GM19463 (cell line): ENCODE results near the gene CD82.
A peak's percentile ranks its signal among the peaks of the same experiment; 100 is the strongest.
"Not testable (repeated sequence)": the region's sequence is repeated elsewhere in the genome, so short reads cannot be mapped to it uniquely, and the experiment has no call there.

Source experiments
- ATAC-seq: cut with Tn5 transposase; IDR thresholded peaks from one replicate; pipeline ENCODE4 v1.9.1; 2021; ENCODE audit warnings: mild to moderate bottlenecking, moderate library complexity; ENCODE audit not compliant: unreplicated experiment

The CD82 gene

DNA sequence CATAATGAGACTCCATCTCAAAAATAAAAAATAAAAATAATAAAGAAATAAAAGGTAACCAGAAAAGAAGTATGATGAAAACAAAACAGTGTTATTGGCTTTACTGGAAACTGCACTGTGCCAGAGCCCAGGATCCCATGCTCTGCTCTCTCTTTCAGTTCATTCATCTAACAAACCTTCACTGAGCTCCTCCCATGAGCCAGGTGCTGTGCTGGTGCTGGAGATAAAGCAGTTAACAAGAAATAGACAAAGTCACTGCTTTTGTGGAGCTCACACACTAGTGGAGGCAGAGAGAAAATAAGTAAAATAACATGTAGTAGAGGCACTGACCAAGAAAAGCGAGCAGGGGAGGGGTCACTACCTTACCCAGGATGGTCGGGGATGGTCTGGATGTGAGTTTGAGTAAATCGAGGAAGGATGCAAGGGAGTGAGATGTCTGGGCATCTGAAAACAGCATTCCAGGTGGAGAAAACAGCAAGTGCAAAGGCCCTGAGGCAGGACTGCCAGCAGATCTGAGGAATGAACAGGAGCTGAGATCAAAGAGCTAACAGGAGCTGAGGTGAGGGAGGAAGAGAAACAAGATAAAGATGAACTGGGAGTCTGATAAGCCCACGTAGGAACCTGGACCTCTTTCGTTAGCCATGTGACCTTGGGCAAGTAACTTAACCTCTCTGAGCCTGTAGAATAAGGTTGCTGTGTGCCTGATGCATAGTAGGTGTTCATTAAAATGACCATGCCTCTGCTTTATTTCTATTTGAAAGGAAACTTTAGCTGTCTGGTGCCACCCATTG lies 31.3 kb upstream of the CD82 start:
- ATAC-seq, result no peak

DNA sequence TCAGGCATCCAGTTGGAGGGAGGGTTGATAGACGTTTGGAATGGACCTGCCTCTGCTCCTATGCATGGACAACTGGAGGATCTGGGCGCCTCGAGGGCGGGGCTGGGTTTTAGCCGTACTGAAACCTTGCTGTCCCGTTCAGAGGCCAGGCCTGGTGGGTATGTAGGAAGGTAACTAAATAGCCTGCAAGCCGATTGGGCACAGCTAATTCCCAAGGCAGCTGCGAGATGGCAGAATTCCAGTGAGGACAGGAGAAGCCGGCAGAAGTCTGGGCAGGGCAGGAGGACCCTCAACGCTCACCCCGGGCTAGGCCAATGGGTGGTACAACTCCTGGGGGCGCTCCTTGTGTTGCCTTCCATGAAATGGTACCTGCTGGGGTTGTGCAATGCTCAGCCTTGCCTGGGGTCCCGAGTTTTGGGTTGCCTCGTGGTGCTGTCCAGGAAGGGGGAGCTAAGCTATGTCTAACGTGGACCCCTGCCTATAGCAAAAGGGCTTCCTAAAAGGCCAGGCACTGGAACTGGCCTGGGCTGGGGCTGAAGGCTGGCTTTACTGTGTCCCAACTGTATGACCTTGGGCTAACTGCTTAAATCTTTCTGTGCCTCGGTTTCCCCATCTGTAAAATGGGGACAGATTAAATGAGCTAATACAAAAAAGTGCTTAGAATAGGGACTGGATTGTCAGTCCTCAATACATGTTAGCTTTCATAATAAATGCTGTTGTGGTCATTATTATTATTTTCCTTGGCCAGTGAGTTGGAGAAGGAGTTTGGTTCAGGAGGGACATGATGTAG lies 30.1 kb upstream of the CD82 start:
- ATAC-seq, result no peak

DNA sequence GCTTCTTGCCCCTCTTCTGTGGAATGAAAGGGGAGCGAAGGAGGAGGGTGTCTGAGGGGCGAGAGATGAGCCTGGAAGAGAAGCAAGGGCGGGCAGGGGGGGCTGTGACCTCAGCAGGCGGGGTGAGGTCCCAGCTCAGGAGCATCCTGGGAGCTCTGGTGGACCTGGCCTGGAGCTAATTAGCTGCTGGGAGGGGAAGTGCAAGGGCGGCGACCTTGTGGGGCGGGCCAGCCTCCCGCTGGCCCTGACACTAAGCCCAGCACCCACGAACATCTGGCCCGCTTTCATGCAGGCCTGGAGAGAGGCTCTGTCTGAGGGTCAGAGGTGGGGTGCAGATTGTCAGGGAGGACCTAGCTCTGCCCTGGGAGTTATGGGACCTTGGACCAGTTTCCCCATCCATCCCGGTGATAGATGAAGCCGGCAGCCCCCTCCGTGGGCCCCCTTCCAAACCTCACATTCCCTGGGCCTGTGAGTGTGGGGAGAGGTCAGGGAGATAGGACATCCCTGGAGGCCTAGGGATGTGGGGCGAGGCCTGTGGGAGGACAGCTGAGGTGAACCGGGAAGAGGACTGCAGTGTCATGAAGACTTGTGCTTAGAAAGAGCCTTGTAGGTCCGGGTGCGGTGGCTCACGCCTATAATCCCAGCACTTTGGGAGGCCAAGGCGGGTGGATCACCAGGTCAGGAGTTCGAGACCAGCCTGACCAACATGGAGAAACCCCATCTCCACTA lies 28.5 kb upstream of the CD82 start:
- no peak for ATAC-seq

DNA sequence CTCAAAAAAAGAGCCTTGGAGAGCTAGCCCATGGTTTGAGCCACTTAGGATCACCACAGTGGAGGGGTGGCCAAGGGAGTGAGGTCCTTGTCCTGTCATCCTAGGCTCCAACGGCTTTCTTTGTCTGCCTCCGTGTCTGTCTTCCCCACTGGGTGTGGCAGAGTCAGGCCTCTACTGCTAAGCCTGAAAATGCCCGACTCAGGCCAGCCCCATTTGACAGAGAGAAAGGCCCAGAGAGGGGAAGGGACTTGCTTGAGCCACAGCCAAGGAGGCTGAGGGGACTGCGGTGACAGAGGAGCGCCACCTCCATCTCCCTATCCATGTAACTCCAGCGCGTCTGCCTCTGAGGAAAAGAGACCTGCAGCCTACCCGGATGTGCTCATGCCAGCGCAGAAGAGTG lies 27.8 kb upstream of the CD82 start:
- no peak for ATAC-seq

DNA sequence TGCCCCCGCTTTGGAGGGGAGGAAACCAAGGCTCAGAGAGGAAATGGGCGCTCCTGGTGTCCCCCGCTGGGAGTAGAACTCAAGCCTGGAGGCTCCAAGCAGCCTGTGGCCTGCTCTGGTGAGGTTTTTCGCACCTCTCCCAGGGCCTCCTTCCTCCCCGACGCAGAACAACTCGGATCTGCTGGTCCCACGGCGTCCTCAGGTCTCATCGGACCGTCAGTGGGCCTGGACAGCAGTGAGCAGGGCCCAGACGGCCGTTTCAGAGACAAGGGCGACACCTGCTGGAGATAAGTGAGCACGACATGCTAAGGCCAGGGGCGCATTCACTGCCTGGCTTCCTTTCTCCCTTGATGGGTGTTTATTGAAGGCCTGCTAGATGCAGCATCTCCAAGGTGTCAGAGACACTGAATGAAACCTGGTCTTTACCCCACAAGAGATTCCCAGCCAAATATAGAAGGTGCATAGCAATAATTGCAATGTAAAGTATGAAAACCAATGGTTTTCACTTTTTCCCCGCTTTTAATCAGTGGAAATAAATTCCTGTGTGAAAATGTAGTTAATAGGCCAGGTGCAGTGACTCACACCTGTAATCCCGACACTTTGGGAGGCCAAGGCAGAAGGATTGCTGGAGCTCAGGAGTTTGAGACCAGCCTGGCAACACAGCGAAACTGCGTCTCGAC lies 26.9 kb upstream of the CD82 start:
- ATAC-seq, result peak; percentile 92

DNA sequence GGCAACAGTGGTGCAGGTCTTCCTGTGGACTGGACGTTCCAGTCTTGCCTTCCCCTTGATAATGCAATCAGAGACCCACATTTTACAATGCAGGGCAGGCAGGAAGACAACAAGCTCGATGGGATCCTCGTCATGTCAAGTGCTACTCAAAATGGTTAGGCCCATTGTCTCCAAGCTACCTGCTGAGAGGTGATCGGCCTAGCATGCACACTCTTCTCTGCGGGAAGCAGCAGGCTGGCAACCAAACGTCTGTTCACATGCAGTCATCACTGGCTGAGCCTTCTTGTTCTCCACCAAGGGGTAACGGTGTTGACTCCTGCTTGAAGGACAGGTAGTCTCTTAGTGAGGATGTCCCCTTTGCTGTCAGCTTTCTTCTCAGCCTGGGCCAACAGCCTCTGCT lies 25.5 kb upstream of the CD82 start:
- ATAC-seq, result no peak

DNA sequence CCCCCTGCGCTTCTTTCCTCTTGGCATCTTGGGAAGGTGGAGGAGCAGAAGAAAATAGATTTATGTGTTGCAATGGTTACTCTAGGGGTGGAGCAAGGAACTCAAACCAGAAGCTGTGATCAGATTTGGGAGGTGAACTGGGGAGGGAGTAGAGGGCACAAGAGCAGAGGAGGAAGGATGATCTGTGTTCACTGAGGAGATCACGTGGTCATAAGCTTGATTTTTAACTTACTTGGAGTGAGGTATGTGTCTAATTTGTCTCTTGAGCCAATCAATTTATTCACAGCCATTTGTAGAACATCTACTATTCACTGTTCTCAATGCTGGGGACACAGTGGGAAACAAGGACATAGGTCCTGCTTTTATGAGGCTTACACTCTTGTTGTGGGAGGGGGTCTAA lies 24.8 kb upstream of the CD82 start:
- ATAC-seq, result no peak

DNA sequence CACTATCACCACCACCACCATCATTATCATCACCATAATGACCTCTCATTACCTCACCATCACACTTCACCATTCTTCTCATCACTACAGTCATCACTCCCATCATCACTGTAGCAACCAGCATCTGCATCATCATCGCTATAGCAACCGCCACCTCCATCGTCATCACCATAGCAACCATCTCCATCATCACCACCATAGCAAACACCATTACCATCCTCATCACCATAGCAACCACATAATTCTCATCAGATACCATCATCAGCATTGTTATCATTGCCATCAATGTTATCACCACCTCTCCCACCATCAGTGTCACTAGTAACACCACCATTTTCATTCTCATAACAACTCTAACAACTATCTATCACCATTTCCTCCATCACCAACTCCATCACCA lies 23.1 kb upstream of the CD82 start:
- ATAC-seq, result no peak

DNA sequence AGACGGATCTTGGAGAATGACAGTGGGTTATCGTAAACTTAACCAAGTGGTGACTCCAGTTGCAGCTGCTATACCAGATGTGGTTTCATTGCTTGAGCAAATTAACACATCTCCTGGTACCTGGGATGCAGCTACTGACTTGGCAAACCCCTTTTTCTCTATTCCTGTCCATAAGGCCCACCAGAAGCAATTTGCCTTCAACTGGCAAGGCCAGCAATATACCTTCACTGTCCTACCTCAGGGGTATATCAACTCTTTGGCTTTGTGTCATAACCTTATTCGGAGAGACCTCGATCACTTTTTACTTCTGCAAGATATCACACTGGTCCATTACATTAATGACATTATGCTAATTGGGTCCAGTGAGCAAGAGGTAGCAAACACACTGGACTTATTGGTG lies 18.5 kb upstream of the CD82 start:
- ATAC-seq, result not testable (repeated sequence)

DNA sequence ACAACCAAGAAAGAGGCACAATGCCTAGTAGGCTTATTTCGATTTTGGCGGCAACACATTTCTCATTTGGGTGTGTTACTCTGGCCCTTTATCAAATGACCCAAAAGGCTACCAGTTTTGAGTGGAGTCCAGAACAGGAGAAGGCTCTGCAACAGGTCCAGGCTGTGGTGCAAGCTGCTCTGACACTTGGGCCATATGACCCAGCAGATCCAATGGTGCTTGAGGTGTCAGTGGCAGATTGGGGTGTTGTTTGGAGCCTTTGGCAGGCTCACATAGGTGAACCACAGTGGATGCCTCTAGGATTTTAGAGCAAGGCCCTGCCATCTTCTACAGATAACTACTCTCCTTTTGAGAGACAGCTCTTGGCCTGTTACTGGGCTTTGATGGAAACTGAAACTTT lies 17.9 kb upstream of the CD82 start:
- ATAC-seq, result not testable (repeated sequence)

DNA sequence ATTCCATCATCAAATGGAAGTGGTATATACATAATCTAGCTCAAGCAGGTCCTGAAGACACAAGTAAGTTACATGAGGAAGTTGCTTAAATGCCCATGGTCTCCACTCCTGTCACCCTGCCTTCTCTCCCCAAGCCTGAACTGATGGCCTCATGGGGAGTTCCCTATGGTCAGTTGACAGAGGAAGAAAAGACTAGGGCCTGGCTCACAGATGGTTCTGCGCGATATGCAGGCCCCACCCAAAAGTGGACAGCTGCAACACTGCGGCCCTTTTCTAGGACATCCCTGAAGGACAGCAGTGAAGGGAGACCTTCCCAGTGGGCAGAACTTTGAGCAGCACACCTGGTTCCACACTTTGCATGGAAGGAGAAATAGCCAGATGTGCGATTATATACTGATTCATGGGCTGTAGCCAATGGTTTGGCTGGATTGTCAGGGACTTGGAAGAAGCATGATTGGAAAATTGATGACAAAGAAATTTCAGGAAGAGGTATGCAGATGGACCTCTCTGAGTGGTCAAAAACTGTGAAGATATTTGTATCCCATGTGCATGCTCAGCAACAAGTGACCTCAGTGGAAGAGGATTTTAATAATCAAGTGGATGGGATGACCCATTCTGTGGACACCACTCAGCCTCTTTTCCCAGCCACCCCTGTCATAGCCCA lies 17.3 kb upstream of the CD82 start:
- ATAC-seq, result no peak

DNA sequence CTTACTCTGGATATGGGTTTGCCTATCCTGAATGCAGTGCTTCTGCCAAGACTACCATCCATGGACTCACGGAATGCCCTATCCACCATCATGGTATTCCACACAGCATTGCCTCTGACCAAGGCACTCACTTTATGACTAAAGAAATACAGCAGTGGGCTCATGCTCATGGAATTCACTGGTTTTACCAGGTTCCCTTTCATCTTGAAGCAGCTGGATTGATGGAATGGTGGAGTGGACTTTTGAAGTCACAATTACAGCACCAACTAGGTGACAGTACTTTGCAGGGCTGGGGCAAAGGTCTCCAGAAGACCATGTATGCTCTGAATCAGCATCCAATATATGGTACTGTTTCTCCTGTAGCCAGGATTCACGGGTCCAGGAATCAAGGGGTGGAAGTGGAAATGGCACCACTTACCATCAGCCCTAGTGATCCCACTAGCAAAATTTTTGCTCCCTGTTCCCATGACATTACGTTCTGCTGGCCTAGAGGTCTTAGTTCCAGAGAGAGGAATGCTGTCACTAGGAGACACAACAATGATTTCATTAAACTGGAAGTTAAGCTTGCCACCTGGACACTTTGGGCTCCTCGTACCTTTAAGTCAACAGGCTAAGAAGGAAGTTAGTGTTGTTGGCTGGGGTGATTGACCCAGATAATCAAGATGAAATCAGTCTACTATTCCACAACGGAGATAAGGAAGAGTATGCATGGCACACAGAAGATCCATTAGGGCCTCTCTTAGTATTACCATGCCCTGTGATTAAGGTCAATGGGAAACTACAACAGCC lies 16.3 kb upstream of the CD82 start:
- ATAC-seq, result not testable (repeated sequence)

DNA sequence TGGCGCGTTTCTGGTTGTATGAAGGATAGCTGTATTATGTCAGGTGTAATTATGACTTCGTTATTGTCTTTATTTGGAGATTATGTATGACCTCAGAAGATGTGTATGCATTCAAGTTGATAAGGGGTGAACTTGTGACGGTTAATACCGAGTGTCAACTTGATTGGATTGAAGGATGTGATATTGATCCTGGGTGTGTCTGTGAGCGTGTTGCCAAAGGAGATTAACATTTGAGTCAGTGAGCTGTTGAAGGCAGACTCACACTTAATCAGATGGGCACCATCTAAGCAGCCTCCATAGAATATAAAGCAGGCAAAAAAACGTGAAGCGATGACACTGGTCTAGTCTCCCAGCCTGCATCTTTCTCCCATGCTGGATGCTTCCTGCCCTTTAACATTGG lies 15.3 kb upstream of the CD82 start:
- ATAC-seq, result no peak

DNA sequence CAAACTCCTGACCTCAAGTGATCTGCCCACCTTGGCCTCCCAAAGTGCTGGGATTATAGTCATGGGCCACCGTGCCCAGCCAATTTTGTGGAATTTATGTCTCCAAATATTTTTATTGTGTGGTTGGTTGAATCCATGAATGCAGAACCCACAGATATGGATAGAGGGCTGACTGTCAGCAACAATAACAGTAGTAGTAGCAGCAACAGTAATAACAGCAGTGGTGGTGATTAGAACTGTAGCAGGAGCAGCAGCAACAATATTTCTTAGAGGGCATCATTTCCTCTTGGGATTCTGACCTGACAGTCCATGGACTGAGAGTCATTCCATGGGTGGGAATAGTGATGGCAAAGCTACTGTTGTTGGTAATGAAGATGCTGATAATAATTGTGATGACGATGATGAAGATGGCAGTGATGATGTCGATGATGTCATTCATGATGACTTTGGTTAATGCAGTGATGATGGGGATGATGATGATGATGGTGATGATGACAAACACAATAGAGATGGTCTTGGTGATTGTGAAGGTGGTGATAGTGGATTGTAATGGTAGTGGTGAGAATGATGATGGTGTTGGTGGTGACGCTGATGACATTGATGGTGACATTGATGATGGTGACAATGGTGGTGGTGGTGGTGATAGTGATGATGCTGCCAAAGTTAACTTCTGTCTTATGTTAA lies 13.9 kb upstream of the CD82 start:
- ATAC-seq, result no peak

DNA sequence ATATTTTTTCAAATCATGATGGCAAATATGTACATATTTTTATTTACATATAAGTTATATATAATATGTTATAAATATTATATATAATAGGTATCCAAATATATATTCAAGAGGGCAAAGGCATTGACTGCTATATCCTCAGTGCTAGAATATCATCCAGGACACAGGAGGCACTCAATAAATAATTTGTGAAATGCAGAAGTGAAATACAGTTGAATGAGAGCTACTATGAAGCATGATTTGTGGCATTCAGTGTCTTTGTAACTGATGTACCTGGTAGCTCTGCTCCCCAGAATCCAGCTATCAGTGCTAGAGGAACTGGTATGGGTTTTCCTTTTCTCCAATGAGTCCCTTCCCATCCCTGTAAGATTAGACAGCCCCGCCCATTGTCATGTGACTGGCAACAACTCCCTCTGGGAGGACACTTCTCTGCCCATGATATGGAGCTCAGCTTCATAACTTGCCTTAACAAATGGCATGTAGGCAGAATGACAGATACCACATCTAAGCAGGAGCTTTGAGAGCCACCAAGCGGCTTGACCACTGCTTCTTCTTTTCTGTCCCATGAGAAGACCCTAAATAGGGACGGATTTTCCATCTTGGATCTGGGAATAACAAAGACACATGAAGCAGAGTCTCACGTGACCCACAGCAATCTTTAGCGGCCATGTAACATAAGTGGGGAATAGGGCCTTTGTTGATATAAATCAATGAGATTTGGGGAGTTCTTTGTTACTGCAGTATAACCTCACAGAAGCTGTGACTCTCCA lies 10.2 kb upstream of the CD82 start:
- no peak for ATAC-seq

DNA sequence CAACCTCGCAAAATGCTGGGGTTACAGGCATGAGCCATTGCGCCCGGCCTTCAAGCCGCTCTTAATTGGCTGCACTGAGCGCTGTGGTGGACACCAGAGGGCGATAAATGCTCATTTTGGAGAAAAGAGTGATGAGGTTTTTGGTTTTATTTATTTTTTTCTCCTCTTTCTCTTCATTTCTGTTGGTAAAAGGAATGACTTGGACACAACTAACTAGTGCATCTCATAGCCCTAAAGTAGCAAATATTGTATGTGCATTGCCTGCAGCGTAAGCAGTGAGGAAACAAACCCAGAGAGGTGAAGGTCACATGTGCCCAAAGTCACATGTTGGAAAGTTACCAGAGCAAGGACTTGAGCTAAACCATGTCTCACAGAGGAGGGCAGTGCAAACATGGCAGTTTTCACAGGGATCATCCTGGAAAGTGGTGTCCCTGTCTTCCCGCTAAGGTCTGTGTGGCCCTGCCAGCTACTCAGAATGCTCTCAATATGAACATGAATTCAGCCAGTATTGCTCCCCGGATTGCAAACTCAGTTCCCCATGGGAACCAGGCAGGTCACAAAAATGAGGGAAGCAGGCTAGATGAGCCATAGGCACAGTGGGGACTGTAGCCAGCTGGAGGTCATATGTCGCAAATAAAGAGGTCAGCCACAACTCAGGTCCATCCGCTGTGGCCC lies 8.6 kb upstream of the CD82 start:
- peak; percentile 31 for ATAC-seq

DNA sequence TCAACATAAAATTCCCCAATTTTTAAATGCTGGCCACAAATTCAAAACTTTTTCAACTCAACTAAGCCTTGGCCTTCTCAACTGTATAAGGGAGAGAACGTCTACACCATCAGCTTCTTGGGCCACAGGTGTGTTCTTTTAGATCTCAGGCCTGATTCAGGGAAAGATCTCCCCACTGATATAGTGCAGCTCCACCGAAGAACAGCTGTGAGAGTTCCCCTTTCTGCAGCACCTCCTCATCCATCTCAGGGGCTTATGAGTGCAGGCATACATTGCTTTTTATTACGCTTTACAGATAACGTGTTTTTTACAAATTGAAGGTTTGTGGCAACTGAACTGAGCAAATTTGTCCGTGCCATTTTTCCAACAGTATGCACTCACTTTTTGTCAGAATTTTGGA lies 8.0 kb upstream of the CD82 start:
- ATAC-seq, result no peak
